Kidney (tissue), 14 donors: ENCODE results near the gene XRCC5. TPM values are rescaled to one million over a fixed set of nuclear protein-coding genes. Genes with fewer than 3 reads are reported as not detected.

Experiments used
- DNase-seq, 5 donors: peaks; one replicate each; pipeline ENCODE4 v3.0.0-alpha.2; 2013 to 2020
- FAIRE-seq: peaks from 2 replicates; lab custom pipeline; 2012; peaks lifted over from hg19 to GRCh38; lab: Jason Lieb, UNC
- H3K27ac ChIP-seq, 2 donors: one replicate each; pipeline ENCODE4 v1.7.0; 2013; ENCODE audit warnings: low read depth in 2 of 2, low read length in 2 of 2, inconsistent platforms in 1 of 2
- H3K27me3 ChIP-seq: one replicate; pipeline ENCODE4 v1.7.1; 2013; ENCODE audit warnings: low read length, inconsistent platforms; ENCODE audit not compliant: control insufficient read depth, insufficient read depth
- H3K36me3 ChIP-seq, 3 donors: one replicate each; pipeline versions ENCODE4 v1.7.0 to v1.7.1; 2013; ENCODE audit warnings: low read length in 3 of 3, control low read depth in 1 of 3, inconsistent platforms in 1 of 3; ENCODE audit not compliant: insufficient read depth in 3 of 3, control insufficient read depth in 2 of 3
- H3K4me1 ChIP-seq, 3 donors: one replicate each; pipeline versions ENCODE4 v1.7.0 to v1.7.1; 2013; ENCODE audit warnings: low read length in 3 of 3, inconsistent platforms in 1 of 3, low read depth in 1 of 3; ENCODE audit not compliant: control insufficient read depth in 2 of 3, insufficient read depth in 2 of 3
- H3K4me3 ChIP-seq, 3 donors: one replicate each; pipeline versions ENCODE4 v1.7.0 to v1.8.1; 2013; ENCODE audit warnings: low read length in 3 of 3, control low read depth in 1 of 3, inconsistent platforms in 1 of 3
- H3K9ac ChIP-seq, 3 donors: one replicate each; pipeline versions ENCODE4 v1.7.0 to v1.7.1; 2013; ENCODE audit warnings: low read length in 3 of 3, control low read depth in 1 of 3, inconsistent platforms in 1 of 3
- H3K9me3 ChIP-seq, 3 donors: one replicate each; pipeline versions ENCODE4 v1.7.0 to v1.7.1; 2013; ENCODE audit warnings: low read length in 3 of 3, control low read depth in 1 of 3, inconsistent platforms in 1 of 3; ENCODE audit not compliant: control insufficient read depth in 2 of 3, insufficient read depth in 1 of 3
- intact Hi-C: fragments of 100-400 bp; cut with DNase I; formaldehyde crosslinking; loops from one replicate; pipeline ENCODE4 v1.11.1; 2022
- polyA plus RNA-seq: library from polyadenylated mRNA; stranded (reverse); fragments of 350-450 nt; fragmentation: Illumina TruSeq; extraction: RNeasy Lipid Tissue Mini Kit (QIAGEN cat#74804); gene quantifications from one replicate; pipeline ENCODE4 v1.2.3, GENCODE V29; 2014; ENCODE audit warnings: low read depth, low replicate concordance; ENCODE audit not compliant: insufficient read depth
- total RNA-seq: library from RNA; stranded (reverse); fragmentation: NEBNext Ultra II Directional; extraction: Animal tissue kit (Norgen Biotek cat#: 25700); gene quantifications from one replicate; pipeline ENCODE4 v1.2.1, GENCODE V29; 2021
- TF ChIP-seq, protein P1 (sequence below): IDR thresholded peaks from 3 replicates; pipeline ENCODE4 v1.5.1; 2012; ENCODE audit warnings: mild to moderate bottlenecking, moderate library complexity, borderline replicate concordance; ENCODE audit not compliant: insufficient read depth; ENCODE audit errors: extremely low read depth
- donor health status: control.
- donor health status: control.
- donor health status: control.
- donor health status: control.
- donor health status: control.
- donor health status: DM: yes; HTN: yes; CAD: no.
- donor health status: Normal renal cell carcinoma (clear cell type).

The XRCC5 gene
- total and polyA plus RNA-seq, 2 donors from 2014 or later = 90.7 to 265 TPM

DNA sequence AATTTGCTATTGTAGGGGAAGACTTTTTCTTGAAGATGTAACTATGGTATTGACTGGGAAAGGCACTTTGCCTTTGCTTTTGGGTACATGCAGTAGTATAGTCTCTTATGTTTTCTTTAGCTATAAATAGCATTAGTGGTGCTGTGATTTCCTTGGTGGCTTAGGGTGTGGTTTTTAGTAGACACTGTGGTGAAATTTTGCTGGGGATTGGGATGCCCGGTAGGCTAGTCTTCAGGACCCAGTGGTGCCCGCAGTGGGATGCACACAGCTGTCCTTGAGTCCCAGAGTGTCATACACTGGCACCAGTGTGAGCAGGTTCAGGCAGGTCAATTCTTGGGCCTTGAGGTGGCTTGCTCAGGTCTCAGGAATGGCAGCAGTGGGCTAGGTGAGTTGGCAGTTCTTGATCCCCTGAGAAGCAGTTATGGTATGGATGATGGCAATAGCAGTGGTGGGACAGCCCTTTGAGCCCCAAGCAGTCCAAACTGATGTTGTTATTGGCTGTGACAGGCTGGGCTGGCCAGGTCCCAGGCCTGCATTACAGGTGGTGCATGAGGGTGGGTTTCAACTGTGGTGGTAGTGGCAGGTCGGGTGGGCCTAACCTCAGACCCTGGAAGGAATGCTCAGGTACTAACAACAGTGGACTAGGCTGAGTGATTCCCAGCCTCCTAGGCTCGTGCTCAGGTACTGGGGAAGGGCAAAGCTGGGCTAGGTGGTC is 124.3 kb downstream of the XRCC5 start:
- FAIRE-seq (no peak), DNase-seq (no peak)
- no peaks in the 10 kb centered on the region for H3K36me3 ChIP-seq
- no peaks in the 10 kb centered on the region for H3K4me1 ChIP-seq
- no peaks in the 10 kb centered on the region for H3K27me3 ChIP-seq
- H3K9me3 ChIP-seq = peaks cover 0 to 6% (median 0%) of the 10 kb centered on the region in 3 donors
- TF ChIP-seq, protein P1, sequence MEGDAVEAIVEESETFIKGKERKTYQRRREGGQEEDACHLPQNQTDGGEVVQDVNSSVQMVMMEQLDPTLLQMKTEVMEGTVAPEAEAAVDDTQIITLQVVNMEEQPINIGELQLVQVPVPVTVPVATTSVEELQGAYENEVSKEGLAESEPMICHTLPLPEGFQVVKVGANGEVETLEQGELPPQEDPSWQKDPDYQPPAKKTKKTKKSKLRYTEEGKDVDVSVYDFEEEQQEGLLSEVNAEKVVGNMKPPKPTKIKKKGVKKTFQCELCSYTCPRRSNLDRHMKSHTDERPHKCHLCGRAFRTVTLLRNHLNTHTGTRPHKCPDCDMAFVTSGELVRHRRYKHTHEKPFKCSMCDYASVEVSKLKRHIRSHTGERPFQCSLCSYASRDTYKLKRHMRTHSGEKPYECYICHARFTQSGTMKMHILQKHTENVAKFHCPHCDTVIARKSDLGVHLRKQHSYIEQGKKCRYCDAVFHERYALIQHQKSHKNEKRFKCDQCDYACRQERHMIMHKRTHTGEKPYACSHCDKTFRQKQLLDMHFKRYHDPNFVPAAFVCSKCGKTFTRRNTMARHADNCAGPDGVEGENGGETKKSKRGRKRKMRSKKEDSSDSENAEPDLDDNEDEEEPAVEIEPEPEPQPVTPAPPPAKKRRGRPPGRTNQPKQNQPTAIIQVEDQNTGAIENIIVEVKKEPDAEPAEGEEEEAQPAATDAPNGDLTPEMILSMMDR = no peak
- intact Hi-C loops = no loop called here
- no peak overlapping the region for H3K27ac ChIP-seq
- no peak overlapping the region for H3K4me3 ChIP-seq
- no peak overlapping the region for H3K9ac ChIP-seq

DNA sequence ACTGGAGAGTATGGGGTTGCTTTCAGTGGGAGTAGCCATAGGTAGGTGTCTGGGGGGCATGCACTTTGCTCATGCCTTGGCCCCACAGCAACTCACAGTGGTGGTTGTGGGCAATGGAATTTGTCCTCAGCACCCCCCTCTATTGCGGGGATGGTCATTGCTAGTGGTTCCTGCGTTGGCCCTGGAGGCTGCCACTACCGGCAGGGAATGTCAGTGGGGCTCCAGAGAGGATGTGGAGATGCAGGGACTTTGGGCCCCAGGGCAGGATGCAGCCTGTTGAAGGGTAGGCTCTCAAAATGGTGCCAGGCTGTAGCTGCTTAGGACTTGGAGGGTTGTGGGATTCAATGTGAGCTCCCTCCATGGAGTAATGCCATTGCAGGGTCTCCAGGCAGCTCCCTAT is 125.0 kb downstream of the XRCC5 start:
- Histone ChIP-seq H3K9me3 (peaks cover 0 to 6% (median 0%) of the 10 kb centered on the region in 3 donors), H3K27ac (no peak overlapping the region), H3K4me3 (no peak overlapping the region), H3K27me3 (no peaks in the 10 kb centered on the region), H3K36me3 (no peaks in the 10 kb centered on the region), H3K4me1 (no peaks in the 10 kb centered on the region), H3K9ac (no peak overlapping the region)
- FAIRE-seq = no peak
- TF ChIP-seq, protein P1 = no peak
- intact Hi-C loops = no loop called here
- DNase-seq = no peak

DNA sequence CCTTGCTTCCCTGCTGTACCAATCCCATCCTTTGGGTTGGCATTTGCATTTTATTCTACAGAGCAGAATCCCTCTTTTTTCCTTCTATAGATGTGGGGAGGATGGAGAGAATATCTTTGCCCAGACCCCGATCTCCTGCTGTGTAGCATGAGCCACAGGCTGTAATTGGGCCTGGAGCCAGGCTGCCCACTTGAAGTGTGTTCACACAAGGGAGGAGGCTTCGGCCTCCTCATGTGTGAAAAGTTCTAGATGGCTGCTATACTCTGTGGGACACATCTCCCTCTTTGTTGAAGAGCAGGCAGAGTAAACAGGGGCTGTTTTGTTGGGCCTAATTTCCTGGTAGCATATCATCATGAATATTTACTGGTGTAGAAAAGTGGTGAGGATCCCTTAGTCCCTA is 126.3 kb downstream of the XRCC5 start:
- intact Hi-C loops = no loop called here
- Histone ChIP-seq H3K4me1 (no peaks in the 10 kb centered on the region), H3K36me3 (no peaks in the 10 kb centered on the region), H3K4me3 (no peak overlapping the region), H3K27ac (no peak overlapping the region), H3K9ac (no peak overlapping the region), H3K27me3 (no peaks in the 10 kb centered on the region), H3K9me3 (peaks cover 0 to 6% (median 0%) of the 10 kb centered on the region in 3 donors)
- FAIRE-seq = no peak
- TF ChIP-seq, protein P1 = no peak
- no peak for DNase-seq
